Skeletal muscle cell (primary cell): Measurements from ENCODE around the gene CSE1L.
"Not testable (repeated sequence)": the region's sequence is repeated elsewhere in the genome, so short reads cannot be mapped to it uniquely, and the experiment has no call there.

Source experiments
- DNase-seq: peaks from one replicate; pipeline ENCODE4 v3.0.0-alpha.2; 2010; ENCODE audit warnings: low read depth
- H3K4me3 ChIP-seq: 2 replicates; pipeline ENCODE4 v1.5.1; 2011; ENCODE audit warnings: low read depth, mild to moderate bottlenecking, control low read depth, low read length, moderate library complexity

The CSE1L gene, protein sequence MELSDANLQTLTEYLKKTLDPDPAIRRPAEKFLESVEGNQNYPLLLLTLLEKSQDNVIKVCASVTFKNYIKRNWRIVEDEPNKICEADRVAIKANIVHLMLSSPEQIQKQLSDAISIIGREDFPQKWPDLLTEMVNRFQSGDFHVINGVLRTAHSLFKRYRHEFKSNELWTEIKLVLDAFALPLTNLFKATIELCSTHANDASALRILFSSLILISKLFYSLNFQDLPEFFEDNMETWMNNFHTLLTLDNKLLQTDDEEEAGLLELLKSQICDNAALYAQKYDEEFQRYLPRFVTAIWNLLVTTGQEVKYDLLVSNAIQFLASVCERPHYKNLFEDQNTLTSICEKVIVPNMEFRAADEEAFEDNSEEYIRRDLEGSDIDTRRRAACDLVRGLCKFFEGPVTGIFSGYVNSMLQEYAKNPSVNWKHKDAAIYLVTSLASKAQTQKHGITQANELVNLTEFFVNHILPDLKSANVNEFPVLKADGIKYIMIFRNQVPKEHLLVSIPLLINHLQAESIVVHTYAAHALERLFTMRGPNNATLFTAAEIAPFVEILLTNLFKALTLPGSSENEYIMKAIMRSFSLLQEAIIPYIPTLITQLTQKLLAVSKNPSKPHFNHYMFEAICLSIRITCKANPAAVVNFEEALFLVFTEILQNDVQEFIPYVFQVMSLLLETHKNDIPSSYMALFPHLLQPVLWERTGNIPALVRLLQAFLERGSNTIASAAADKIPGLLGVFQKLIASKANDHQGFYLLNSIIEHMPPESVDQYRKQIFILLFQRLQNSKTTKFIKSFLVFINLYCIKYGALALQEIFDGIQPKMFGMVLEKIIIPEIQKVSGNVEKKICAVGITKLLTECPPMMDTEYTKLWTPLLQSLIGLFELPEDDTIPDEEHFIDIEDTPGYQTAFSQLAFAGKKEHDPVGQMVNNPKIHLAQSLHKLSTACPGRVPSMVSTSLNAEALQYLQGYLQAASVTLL

DNA sequence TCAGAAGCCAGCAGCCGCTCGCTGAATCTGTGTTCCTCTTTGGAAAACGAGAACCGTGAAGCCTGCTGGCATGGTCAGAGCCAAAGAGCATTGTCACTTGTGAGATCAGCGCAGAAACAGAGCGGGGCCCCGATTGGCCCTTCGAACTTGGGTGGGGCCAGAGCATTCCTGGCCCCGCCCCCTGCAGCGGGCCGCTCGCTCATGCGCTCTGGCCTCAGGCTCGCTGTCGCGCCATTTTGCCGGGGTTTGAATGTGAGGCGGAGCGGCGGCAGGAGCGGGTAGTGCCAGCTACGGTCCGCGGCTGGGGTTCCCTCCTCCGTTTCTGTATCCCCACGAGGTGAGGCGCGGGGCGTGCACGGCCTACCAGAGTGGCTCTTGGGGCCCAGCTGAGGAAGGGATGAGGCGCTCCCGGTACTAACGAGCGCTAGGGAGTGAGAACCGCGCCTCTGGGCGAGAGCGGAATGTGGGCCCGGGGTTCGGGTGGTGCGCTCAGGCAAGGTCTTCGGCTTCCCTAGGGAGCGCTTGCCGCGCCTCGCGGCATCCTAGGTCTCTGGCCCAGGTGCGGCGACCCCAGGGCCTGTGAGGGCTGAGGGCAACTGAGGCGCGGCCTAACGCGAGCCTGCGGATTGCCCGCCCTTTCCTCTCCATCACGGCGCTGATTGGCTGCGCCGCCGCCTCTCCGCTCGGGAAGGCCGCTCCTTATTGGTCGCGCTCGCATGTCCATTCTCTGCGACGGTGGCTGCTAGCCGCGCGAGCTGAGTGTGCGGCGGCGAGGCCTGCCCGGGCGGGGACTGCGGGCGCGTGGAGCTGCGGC lies at the start of gene CSE1L:
TSS of gene CSE1L (plus strand) at position 226 of the 814 bp plus-strand sequence. CDS start 12,152 bp downstream, outside the sequence.
- H3K4me3 ChIP-seq, result peak within 1 kb of the TSS; percentile 85

DNA sequence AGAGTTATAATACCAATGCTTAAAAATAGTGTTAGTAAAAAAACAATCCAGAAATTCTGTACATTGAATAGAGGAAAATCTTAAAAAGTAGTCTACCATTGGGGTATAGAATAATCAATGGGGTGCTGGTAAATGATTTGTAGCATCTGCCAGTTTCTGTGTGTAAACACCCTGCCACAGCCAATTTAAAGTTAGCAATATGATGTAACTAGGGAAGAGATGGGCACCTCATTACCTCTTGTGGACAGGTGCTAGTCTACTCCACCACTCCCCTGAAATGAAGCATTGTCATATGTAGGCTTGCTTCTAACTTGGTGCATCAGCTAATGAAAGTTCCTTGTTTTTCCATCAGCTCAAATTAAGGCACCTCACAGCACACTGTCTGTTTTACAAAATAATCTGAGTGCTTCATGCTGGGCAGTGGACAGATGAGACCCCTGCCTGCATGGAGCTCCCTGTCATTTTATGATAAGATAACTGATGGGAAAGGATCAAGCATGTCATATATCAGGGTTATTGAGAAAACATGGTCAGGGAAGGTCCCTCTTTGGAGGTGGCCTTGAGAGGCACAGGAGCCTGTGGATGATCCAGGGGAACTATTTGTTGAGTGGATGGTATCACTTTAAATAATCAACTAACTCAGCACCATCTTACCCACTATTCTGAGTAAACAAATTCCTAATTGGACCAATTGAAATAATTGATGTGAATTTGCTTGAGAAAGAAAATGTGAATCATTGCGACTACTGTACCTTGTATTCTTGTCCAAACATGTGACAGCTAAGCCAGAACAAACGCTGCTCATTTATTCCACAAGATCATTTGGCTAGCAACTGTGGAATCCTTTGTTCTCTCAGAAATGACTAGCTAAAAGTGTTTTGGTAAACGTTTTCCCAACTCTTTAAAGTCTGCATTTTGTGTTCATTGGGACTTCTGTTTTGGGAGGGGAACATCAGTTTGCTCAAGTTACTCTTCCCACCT lies 45.9 kb upstream of the CSE1L start:
- no peak for DNase-seq
- no peak overlapping the region for H3K4me3 ChIP-seq

More for the DNA sequence above, at the start of gene CSE1L:
- DNase-seq, result peak; percentile 80

DNA sequence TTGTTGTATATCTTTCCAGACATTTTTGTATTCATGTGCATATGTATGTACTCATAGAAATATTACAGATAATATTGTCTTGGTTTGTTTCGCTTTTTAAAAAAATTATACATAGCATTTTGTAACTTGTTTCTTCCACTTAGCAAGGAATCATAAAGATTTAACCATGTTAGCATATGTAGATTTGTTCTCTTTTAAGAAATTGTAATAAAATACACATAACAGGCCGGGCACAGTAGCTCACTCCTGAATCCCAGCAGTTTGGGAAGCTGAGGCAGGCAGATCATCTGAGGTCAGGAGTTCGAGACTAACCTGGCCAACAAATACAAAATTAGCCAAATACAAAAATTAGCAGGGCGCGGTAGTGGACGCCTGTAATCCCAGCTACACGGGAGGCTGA lies 44.4 kb upstream of the CSE1L start:
- H3K4me3 ChIP-seq, result no peak overlapping the region
- no peak for DNase-seq

DNA sequence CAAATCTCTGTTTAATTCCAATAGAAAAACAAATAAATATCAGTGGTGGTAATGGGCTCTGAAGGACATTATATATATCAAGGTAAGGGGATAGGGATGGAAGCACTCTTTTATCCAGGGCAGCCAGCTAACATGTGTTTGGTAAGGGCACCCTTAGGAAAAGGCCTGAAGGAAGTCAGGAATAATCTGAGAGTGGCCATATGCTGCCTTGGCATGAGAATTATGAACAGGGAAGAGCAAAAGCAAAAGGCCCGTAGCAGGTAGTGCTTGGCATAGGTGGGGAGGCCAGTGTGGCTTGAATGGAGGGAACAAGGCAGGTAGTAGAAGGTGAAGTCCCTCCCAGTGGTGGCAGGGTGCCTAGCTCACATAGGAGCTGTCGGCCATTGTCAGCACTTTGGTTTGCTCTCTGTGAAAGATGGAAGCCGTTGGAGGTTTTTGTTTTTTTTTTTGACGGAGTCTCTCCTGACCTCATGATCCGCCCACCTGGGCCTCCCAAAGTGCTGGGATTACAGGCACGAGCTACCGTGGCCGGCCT lies 39.6 kb upstream of the CSE1L start:
- DNase-seq, result no peak
- no peak overlapping the region for H3K4me3 ChIP-seq

DNA sequence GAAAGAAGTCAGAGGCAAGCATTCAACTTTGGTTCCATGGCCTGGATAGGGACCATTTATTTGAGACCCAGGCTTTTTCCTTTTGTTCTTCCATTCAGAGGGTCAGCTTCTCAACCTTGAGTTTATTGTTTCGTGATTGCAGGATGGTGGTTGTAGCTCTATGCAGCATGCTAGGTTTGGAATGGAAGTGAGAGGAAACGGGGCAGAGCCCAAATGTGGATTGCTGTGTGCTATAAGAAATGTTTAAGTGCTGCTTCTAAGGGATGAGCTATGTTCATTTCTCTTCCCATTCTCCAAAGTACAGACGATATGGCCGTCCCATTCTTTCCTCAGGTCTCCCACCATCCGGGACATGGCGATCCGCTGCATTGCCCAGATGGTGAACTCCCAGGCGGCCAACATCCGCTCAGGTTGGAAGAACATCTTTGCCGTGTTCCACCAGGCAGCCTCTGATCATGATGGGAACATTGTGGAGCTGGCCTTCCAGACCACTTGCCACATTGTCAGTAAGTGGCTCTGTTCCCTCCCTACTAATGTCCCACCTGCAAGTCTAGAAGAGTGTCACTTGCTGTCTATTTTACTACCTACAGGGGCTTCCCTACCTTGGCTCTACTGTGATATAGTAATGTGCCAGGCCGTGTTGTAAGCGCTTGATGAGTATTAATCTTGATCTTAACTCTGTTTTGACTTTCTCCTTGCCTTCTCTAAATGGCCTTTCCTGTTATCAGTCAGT lies 36.0 kb upstream of the CSE1L start:
- no peak overlapping the region for H3K4me3 ChIP-seq
- no peak for DNase-seq

DNA sequence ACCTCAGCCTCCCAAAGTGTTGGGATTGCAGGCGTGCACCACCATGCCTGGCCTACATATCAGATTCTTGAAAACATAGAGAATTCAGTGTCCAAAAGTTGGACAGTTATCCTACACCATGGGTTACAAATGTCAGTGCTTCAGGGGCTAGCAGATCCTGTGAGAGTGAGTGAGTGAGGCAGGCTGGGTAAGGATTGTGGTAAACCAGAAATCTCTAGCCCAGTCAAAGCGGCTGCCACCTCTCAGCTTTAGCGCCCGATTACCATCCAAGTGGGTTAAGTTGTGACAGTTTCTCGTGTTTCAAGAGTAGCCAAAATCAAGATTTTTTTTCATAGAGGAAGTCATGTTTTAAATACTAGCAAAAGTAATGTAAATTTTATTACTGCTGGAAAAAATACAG lies 21.9 kb upstream of the CSE1L start:
- no peak overlapping the region for H3K4me3 ChIP-seq
- no peak for DNase-seq

DNA sequence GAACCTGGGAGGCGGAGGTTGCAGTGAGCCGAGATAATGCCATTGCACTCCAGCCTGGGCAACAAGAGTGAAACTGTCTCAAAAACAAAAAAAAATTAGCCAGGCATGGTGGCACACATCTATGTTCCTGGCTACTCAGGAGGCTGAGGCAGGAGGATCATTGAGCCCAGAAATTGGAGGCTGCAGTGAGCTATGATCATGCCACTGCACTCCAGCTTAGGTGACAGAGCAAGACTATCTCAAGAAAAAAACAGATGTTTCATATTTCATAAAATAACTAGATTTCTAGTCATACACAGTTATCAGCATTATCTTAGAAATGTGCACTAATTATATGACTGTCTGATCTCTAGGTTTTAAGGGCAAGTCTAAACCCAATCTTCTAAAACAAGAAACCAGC lies 17.9 kb upstream of the CSE1L start:
- H3K4me3 ChIP-seq, DNase-seq: not testable (repeated sequence)

DNA sequence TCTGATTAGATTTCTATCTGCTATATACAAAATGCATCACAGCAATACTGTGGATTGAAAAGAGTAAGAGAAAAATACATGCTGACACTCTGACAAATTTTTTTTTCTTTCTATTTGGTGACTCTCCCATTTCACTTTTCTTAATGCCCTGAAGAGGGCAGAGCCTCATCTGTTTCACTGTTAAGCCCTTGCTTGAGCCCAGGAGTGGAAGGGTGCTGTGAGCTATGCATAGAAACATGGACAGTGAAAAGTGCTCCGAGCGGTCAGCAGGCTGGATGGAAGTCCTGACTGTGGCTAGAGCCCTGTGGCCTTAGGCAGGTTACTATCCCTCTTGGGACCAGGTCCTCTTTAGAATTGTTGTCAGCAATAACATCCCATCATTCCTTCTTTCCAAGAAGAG lies 17.4 kb upstream of the CSE1L start:
- H3K4me3 ChIP-seq, result no peak overlapping the region
- DNase-seq, result no peak

DNA sequence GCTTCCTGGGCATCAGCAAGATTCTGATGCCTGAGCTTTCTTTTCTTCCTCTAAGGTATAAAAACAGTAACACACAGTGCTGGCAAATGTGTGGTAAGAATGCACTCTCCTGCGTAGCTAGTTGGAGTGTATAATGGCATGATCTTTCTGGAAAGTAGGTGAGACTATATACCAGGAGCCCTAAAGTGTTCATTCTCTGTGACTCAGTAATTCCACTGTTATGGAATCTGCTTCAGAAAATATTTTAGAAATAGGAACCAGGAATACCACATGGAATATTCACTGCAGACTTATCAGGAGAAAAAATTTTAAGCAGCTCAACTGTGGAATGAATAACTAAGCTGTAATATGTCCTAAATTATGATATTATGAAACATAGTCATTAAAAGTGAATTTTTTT lies 16.9 kb upstream of the CSE1L start:
- H3K4me3 ChIP-seq, result no peak overlapping the region
- no peak for DNase-seq

DNA sequence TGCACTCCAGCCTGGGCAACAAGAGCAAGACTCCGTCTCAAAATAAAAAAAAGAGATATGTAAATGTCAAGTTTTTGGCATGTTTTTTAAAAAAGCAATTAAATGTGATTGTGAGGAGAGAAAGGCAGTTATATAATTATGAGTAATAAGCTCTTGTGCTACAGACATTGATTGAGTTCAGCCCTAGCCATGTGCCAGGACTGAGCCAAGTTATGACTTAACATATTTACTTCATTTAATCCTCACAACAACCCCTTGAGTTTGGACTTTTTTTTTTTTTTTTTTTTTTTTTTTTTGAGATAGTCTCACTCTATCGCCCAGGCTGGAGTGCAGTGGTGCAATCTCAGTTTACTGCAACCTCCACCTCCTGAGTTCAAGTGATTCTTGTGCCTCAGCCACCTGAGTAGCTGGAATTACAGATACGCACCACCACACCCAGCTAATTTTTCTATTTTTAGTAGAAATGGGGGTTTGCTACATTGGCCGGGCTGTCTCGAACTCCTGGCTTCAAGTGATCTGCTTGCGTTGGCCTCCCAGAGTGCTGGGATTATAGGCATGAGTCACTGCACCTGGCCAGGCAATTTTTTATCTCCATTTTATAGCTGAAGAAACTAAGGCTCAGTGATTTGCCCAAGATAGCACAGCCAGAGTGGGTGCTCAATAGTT lies 15.0 kb upstream of the CSE1L start:
- H3K4me3 ChIP-seq, result no peak overlapping the region
- DNase-seq, result no peak

DNA sequence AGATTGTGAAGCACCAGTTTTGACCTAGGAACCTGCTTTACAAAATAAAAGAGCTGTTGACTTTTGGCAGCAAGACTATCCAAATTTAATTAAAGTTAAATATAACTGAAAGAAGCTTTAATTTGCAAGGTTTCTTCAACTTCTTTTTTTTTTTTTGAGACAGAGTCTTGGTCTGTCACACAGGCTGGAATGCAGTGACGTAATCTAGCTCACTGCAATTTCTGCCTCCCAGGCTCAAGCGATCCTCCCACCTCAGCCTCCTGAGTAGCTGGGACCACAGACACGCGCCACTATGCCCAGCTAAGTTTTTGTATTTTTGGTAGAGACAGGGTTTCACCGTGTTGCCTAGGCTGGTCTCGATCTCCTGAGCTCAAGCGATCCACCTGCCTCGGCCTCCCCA lies 13.7 kb upstream of the CSE1L start:
- no peak for DNase-seq
- H3K4me3 ChIP-seq, result no peak overlapping the region

DNA sequence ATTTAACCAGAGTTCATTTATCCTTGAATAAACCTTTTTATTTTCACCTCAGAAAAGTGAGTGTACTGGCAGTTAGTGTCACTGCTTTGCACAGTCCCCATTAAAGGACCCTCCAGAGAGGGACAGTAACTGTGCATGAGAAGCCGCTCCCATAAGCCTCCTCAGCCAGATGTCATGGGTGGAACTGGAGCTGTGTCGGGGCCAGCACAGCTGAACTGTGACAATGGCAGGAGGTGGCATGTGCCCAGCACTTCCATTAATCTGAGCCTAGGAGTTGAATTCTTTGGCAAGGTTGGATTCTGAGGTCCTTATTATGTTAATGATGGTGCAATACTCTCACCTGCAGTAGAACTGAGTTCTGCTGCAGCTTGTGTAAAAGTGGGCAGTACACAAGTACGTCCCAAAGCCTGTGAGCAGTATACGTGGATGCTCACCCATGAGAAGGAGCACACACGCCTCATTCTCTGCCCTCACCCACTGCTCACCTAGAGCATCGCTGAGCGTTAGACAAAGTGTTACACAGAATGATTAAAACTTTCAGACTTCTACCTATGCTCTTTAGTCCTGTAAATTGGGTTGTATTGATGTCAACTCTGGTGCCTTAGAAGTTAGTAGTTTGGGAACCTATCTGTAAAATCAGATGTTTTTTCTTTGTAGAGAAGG lies 11.9 kb upstream of the CSE1L start:
- DNase-seq, result no peak
- no peak overlapping the region for H3K4me3 ChIP-seq

DNA sequence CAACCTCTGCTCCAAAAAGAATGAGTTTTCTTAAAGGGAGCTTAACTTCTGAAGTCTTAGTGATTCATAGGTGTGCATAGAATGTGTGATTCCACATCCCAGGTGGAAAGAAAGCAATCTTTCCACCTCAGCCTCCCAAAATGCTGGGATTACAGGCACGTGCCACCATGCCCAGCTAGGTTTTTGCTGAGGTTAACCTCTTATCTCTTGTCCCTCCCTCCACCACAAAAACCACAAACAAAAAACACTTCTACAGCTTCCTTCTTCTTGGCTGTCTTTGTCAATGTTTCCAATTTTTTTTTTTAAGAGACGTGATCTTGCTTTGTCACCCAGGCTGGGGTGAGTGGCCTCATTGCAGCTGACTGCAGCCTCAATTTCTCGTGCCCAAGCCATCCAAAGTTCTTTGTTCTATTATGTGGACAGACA lies 8.1 kb upstream of the CSE1L start:
- no peak overlapping the region for H3K4me3 ChIP-seq
- no peak for DNase-seq

DNA sequence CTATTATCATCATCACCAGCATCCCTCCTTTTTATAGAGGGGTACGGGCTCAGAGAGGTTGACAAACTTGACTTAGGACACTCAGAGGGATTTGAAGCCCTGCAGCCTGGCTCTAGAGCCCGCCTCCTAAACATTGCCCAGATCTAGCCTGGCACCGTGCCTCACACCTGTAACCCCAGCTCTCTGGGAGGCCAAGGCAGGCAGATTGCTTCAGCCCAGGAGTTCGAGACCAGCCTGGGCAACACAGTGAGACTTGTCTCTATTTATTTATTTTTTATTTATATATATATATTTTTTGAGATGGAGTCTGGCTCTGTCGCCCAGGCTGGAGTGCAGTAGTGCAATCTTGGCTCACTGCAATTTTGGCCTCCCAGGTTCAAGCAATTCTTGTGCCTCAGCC lies 6.3 kb upstream of the CSE1L start:
- H3K4me3 ChIP-seq, result no peak overlapping the region
- DNase-seq, result no peak

DNA sequence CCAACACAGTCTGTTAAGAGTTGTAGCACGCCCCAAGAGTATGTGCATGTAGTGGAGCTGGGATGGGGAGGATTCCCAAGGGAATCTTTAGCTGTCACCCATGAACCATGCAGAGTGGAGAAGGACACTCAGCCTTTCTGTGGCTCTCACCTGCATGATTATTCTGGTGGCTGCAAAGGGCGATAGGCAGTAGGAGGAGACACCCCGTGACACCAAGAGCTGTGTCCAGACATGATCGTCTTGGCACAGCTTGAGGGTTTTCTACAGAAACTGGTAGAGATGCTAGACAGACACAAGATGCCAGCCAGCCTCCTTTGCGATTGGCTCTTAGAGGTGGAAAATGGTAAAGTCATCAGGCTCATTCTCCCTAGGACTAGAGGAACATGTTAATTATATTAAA lies 3.1 kb upstream of the CSE1L start:
- DNase-seq, result no peak
- no peak overlapping the region for H3K4me3 ChIP-seq

DNA sequence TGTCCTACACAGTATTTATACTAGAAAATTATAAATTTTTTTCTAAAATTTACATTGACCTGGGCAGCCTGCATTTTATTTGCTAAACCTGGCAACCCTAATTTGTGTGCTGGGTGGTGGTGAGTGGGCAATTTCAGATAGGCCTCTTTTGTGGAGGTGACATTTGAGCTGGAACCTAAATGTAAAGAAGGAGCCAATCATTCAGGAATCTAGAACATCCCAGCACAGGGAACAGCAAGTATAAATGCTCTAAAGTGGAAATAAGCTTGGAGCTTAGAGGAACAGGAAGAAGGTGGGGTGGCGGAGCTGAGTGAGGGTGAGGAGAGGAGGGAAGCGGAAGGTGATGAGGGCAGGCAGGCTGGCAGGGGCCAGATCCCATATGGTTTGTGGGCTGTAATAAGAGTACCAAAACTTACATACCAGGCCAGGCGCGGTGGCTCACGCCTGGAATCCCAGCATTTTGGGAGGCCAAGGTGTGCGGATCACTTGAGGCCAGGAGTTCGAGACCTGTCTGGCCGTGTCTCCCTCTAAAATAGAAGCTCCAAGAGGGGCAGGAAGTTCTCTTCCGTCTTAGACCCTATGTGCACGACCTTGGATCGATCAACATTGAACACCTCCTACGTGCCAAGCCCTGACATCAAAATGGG lies 549 bp upstream of the CSE1L start:
- no peak for DNase-seq
- H3K4me3 ChIP-seq, result peak overlapping the region; percentile 85
